Measurements from ENCODE around the gene C1orf115.
"Not testable (repeated sequence)": the region's sequence is repeated elsewhere in the genome, so short reads cannot be mapped to it uniquely, and the experiment has no call there.

The C1orf115 gene, protein sequence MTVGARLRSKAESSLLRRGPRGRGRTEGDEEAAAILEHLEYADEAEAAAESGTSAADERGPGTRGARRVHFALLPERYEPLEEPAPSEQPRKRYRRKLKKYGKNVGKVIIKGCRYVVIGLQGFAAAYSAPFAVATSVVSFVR

DNA sequence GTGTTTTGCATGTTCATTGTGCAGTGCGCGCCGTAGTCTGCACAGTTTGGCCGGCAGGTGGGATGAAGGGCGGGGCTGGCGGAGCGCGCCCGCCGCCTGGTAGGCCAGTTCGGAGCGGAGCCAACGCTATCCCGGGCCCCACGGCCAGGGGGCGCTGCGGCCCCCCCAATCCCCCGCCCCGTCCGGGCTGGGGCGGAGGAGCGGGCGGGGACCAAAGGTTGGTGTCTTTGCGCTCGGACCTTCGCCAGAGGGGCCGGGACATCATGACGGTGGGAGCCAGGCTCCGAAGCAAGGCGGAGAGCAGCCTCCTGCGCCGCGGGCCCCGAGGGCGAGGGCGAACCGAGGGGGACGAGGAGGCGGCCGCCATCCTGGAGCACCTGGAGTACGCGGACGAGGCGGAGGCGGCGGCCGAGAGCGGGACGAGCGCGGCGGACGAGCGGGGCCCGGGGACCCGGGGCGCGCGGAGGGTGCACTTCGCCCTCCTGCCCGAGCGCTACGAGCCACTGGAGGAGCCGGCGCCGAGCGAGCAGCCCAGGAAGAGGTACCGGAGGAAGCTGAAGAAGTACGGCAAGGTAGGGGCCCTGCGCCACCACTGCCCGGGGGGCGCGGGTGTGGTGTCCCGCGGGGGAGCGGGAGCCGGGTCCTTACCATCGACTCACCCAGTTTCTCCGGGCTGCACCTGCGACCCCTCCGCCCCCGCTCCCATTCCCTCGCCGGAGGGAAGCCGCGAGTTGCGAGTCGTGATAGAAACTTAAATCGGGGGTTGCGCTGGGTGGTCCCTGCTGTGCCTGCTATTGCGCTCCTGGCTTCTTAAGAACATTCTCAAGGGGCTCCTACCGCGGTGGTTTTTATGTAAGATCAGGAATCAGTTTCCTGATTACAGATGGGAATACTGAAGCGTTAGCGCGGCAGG lies at the start of gene C1orf115:
Gene C1orf115, plus strand, starts transcription at position 224 of the 913 bp plus-strand sequence. Its CDS starts 40 bp downstream, at position 264.
- peak; percentile 54 for DNase-seq

DNA sequence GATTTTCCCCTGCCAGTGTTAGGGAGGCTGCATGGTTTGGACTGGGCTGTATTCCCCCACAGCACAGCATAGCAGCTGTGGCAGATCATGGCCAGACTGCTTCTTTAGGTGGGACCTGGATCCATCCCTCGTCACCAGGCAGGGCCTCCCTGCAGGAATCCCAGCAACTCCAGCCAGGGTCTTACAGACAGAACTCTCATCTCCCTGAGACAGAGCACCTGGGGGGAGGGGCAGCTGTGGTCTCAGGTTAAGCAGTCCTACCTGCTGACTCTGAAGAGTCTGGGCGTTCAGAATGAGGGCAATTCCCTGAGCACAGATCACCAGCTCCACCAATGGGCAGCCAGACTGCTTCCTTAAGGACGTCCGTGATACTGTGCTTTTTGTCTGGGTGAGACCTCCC lies 47.9 kb upstream of the C1orf115 start:
- no peak for DNase-seq

DNA sequence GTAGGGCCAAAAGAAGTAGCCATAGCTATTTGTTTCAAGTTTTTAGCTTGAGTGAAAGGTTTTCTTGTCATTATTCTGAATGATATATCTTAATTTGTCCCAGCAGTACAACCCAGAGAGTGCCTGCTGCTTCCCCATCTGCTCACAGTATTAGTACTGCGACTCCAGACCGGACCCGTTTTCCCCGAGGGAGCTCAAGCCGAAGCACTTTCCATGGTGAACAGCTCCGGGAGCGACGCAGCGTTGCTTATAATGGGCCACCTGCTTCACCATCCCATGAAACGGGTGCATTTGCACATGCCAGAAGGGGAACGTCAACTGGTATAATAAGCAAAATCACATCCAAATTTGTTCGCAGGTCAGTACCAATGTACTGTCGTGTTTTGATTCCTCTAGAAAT lies 37.2 kb upstream of the C1orf115 start:
- no peak for DNase-seq

DNA sequence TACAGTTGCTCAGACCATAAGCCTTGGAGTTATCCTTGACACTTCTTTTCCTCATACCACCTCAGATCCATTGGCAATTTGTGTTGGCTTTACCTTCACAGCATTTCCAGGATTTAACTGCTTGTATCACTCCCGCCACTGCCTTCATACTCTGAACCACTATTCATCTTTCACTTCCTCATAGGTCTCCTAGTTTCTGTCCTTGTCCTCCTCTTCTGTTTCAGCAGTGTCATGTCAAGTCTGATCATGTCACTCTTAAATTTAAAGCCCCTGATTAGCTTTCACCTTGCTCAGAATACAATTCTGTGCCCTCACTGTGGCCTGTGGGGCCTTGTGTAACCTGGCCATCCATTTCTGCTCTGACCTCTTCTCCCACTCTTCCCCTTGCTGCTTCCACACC lies 34.7 kb upstream of the C1orf115 start:
- no peak for DNase-seq

DNA sequence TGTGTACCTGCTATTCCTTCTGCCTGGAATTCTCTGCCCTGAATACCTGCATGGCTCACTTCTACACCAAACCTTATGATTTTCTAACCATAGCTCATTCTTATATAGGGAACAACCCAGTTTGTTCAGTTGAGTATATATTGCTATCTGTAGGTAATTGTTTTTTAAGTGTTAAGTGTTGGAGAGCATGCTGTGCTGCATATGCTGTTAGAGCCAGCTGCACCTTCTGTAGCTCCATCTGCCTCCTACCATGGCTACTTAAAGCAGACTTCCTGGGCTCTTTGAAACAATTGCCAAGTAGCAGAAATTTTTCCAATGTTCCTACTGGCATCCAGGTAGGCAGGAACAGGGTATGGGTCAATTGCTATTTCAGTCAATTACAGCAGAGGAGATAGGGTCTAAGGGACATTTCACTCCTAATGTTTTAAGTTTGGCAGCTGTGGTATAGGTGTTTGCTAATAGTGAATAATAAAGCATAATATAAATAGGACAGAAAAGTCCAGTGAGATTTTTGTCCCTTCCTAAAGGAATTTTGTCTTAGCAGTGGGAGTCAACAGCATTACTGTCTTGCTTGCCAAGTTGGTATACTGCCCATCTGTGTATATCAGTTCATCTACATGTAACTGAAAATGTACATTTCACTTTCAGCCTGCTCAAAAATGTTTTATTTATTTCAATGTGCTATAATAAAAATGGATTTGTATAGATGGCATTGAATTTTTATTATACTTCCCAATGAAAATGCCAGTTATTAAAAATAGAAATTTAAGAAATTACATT lies 34.0 kb upstream of the C1orf115 start:
- DNase-seq: no peak

DNA sequence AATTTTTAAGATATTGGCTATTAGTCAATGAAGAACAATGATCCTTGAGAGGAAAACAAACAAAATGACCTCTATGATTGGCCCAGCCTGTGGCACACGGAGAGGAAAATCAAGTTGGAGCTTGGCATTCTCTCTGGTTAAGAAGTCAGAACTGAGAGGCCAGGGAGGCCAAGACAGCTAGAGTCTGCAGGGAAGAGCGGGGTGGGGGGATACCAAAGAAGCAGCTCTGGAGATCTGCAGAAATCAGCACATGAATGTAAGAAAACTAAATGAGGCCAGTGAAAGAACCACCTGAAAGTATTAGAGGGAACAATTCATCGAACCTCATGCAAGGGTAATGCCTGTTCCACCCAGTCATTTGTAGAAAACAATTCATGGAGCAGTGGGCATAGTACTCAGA lies 23.8 kb upstream of the C1orf115 start:
- no peak for DNase-seq

DNA sequence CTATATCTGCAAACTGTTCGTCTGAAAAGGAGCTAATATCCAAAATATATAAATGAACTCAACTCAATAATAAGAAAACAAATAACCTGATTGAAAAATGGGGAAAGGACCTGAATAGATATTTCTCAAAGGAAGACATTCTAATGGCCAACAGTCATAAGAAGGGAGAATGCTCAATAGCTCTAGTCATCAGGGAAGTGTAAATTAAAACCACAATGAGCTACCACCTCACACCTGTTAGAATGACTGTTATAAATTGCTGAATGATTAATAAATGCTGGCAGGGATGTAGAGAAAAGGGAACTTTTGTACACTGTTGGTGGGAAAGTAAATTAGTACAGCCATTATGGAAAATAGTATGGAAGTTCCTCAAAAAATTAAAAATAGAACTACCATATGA lies 21.2 kb upstream of the C1orf115 start:
- DNase-seq: no peak

DNA sequence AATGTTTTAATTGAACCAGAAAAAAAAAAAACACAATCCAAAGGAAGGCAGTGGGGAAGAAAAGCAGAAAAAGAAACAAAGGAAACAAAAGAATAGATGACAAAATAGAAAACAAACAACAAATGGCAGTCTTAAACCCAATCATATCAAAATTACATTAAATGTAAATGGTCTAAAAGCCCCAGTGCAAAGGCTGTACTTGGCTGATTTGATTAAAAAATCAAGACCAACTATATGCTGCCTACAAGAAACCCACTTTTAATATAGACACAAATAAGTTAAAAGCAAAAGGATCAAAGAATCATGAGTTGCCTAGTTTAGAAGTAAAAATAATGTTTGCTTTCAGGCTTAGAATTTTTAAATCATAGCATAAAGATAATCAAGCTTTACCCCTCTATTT lies 19.8 kb upstream of the C1orf115 start:
- DNase-seq: no peak

DNA sequence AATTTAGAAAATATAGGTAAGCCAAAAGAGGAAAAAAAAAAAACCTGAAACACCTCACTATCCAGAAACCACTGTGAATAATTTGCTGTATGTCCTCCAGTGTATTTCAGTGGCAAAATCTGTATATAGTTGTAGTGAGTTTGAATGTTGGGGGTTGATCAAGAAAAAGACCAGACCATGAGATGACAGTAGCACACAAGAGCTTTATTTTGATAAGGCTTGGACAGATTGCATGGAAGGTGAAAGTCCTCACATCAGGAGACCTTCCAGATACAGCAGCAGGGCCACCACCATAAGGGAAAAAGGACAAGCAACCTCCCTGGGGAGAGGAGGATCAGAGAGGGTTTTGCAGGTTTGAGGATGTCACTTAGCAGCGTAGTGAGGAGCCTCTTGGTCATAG lies 16.2 kb upstream of the C1orf115 start:
- no peak for DNase-seq

DNA sequence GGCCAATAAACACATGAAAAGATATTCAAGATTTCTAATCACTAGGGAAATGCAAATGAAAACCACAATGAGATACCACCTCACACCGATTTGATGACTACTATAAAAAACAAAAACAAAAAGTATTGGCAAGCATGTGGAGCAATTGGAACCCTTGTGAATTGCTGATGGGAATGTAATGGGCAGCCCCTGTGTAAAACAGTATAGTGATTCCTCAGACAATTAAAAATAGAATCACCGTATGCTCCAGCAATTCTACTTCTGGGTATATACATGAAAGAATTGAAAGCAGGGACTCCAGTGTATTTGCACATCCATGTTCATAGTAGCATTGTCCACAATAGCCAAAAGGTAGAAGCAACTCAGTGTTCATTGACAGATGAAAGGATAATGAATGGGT lies 12.9 kb upstream of the C1orf115 start:
- DNase-seq: no peak

DNA sequence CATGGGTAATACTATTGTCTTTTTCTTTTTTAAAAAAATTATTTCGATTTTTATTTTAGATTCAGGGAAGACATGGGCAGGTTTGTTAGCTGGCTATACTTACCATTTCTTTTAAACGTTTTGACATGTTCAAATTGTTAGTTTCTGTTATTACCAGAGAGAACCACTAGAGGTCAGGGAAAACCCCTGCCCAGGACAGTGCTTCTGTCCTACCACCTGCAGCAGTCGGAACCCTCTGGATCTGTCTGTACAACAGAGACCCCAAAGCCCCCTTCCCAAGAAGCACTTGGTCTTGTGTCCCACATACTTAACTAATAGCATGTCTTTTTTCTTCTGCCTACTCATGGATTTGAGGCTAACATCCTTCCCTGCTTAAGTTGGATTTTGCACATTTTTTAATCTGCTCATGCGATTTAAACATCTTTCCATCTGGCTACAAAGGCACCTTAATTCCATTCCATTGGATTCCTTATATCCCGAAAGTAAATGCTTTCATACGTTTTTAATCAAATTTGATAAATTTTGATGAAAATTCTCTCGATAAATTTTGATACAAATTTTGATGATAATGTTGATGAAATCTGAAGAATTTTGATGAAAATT lies 10.0 kb upstream of the C1orf115 start:
- peak; percentile 5 for DNase-seq

DNA sequence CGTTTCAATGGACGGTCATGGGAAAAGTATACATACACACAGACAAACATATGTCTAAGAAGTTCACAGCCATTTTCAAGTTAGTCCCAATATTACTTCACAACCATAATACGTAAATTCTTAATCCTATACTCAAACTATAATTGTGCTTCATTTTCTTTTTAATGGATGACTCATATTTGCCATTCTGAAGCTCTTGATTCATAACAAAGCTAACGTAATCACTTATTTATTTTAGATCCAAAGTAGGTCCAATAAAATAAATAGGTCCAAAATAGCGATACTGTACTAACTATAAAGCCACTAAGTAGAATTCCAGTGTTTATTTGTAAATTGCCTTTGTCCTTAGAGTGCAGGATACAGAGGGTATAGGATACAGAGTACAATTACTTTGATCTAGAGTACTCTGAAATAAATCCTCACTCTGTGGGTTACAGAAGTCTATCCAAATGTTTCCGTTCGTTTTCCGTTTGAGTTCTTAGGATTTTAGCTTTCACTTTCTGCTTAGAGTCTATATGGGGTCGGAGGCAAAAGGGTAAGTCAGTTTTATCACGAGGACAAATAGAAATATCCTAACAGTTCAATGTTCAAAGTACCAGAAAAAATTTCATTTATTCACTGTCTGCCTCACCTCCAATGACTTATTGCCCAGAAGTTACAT lies 8.8 kb upstream of the C1orf115 start:
- DNase-seq: no peak

DNA sequence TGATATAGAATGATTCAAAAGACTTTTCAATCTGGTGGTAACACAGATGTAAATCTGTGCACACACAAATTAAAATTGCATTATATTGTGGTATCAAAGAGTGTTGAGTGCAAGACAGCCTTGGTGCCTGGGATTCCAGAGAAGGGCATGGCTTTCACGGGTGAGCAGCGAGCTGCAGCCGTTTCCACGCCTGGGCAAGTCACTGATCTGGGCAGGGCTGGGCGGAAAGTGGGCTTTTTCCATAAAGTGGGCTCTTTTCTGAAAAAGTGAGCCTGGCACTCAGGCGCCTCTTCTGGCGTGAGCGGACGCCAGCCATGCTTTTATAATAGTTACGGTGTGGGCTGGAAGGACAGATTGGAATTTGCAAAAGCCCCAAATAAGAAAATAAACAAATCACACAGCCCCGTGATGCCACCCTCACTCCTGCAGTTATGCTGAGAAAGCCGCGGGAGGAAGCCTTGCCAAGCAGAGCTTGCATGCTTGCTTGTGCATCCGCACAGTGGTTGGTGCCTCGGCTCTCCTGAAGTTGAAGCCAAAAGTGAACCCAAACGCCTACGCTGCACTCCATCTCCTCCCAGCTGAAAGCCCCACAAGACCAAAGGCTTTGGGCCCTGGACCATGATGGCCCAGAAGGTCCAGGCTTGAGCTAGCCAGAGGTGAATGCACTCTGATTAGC lies 7.1 kb upstream of the C1orf115 start:
- DNase-seq: no peak

DNA sequence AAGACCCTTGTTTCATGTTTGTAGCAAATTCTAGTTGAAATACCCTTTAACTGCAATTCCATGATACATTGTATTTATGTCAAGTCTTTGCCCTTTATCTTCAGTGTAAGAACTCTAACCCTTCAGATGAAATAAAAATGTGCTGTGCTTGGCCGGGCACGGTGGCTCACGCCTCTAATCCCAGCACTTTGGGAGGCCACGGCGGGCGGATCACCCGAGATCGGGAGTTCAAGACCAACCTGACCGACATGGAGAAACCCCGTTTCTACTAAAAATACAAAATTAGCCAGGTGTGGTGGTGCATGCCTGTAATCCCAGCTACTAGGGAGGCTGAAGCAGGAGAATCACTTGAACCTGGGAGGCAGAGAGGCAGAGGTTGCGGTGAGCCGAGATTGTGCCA lies 6.4 kb upstream of the C1orf115 start:
- not testable (repeated sequence) for DNase-seq

DNA sequence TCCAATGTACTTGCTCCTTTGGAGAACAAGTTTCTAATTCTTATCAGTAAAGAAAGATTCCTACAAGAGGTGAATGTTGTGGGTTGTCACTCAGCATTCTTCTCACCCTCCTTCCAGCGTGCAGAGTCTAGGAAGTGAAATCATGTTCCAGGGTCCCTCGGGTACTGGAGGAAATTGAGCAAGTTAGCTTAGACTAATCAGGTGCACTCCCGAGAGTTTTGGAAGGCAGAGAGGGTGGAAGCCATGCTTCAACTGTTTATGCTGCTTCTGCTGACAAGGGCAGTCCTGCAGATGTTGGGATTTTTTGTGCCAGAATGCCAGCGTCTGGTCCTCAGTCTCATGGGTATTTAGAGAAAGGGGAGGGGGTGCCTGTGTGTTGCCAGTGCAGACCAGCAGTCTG lies 5.3 kb upstream of the C1orf115 start:
- no peak for DNase-seq

DNA sequence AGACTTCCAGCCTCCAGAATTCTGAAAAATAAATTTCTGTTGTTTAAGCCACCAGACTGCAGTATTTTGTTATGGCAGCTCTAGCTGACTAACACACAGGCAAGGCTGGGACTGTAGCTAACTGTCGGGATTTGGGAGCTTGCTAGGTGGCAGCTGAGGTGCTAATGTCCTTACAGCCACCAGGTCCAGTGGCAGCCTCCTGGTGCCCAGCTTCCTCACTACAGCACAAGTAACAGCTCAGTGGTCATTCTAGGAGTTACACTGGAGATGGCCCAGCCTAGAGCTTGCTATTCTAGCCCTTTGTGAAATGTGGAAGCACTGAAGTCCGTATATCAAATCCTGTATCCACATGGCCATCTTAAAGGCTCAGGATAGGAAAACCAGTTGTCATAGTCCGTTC lies 4.3 kb upstream of the C1orf115 start:
- no peak for DNase-seq

DNA sequence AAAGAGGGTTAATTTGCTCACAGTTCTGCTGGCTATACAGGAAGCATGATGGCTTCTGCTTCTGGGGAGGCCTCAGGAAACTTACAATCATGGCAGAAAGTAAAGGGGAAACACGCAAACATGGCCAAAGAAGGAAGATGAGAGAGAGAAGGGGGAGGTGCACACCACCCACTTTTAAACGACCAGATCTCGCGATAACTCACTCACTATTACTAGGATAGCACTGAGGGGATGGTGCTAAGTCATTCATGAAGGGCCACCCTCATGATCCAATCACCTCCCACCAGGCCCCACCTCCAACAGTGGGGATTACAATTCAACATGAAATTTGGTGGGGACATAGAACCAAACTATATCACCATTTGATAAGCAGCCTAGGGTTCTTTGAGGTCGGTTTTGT lies 2.4 kb upstream of the C1orf115 start:
- no peak for DNase-seq

DNA sequence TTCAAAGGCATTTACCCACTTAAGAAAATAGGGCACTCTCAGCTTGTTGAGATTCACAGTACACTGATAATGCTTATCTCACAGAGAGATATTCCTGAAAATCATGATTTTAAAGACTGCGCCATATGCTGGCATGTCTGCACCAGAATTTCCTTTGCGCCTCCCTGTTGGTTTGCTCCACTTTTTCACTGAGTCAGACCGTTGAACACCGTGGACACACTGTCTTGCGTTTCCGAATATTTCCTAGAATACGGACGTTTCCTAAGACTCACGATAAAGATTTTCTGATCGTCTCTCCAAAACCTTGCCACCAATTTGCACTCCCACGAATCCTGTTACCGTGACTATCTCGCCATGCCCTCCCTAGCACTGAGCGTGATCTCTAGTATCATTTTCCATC lies 497 bp upstream of the C1orf115 start:
- DNase-seq: no peak

DNA sequence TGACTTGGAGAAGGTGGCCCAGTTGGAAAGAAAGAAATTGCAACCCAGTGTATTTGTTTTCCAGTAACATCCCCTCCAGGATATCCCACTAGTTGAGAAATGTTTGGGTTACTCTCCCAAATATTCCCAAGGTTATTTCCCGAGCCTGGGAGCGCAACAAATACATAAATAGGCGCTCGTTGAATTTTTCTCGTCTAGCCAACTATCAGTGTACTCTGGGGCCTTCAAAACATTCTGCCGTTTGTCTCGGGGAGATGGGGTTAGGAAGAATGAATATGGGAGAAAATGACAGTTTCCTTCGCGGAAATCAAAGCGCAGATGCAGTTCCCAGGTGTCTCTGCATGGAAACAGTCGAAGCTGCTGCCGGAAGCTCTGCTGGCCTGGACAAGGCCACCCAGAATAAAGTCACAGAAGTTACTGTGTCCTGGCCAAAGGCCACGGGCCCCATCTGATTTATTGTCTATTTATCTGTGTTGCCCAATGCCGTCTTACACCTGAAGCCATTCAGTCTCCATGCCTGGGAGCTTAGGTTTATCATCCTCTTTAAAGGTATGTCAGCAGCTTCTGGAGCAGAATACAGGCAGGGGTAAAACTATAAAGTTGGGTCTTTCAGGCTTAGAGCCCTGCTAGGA lies 1.0 kb downstream of the C1orf115 start:
- DNase-seq: no peak

DNA sequence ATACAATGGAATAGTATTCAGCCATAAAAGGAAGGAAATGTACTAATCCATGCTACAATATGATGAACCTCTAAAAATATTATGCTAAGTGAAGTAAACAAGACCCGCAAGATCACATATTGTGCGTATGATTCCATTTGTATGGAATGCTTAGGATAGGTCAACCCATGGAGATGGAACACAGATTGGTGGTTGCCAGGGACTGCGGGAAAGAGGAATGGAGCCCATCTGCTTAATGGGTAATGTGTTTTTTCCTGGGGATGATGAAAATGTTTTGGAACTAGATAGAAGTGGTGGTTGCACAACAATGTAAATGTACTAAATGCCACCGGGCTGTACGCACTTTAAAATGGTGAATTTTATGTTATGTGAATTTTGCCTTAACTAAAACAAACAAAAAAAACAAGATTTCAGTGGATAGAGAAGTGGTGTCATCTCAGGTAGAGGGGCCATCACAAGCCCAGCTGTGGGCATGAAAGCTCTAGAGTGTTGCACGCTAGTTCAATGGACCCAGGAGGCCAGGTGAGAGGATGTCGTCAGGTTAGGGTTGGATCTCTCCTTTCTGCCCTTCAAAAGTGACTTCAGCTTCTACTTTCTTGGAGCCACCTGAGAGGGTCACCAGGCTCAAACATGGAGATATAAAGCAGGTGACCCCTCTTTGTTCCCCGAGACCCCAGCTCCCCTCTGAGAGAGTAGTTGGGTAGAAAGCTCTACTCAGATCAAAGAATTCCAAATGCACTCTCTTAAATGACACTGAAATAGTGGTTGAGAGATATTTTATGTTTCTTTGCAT lies 2.5 kb downstream of the C1orf115 start:
- no peak for DNase-seq

DNA sequence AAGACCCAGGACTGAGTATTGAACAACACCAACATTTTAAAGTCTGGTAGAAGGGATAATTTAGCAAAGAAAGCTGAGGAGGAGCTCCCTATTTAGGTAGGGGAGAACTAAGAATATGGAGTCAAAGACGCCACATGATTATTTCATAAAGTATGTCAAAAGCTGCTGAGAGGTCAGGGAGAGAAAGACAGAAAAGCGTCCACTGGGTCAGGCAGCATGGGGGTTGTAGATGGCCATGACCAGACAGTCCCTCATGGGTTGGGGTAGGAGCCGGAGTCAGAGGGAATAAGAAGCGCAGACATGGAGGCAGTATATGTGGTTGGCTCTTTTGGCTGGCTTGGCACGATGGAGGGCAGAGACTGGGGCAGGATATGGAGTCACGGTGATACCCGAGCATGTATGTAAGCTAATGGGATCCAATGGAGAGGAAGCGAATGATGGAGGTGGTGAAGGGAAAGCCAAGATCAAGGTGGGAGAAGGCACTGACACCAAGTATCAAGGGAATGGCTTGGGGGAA lies 4.8 kb downstream of the C1orf115 start:
- DNase-seq: no peak
